Measurements from ENCODE around the gene IFRD1.

DNA sequence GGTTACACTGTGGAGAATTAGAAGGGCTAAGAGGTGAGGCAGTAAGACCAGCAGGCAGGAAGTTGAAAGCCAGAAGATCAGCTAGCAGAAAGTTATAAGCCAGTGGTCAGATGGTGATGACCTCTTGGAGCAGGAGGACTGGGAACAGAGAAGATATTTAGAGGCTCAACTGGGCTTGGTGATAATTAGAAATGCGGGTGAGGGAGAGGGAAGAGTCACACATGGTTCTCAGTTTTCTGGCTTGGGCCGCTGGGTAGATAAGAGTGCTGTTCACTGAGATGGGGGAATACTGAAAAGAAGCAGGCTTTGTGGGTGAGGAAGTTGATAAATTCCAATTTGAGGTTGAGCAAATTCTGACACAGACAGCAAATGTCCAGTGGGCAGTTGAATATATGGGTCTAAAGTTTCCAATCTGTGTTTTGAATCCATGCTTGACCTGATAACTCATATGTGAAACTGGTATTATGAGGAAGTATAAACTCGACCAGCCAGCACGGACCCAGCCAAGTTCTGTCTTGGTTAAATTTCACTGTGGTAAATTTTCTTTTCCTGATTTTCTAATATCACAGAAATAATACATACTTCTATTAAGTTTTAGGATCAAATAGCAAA lies 53.2 kb downstream of the IFRD1 start:
- TF ChIP-seq, protein P1, sequence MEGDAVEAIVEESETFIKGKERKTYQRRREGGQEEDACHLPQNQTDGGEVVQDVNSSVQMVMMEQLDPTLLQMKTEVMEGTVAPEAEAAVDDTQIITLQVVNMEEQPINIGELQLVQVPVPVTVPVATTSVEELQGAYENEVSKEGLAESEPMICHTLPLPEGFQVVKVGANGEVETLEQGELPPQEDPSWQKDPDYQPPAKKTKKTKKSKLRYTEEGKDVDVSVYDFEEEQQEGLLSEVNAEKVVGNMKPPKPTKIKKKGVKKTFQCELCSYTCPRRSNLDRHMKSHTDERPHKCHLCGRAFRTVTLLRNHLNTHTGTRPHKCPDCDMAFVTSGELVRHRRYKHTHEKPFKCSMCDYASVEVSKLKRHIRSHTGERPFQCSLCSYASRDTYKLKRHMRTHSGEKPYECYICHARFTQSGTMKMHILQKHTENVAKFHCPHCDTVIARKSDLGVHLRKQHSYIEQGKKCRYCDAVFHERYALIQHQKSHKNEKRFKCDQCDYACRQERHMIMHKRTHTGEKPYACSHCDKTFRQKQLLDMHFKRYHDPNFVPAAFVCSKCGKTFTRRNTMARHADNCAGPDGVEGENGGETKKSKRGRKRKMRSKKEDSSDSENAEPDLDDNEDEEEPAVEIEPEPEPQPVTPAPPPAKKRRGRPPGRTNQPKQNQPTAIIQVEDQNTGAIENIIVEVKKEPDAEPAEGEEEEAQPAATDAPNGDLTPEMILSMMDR (IDR thresholded peaks at IDR 0.05), result no peak
- no peak for TF ChIP-seq POLR2A (IDR thresholded peaks at IDR 0.05)
